Mucosa of descending colon (tissue), 3 donors: ENCODE results near the gene GPC3. TPM values are rescaled to one million over a fixed set of nuclear protein-coding genes. Genes with fewer than 3 reads are reported as not detected.

ENCODE experiments used
- ATAC-seq: fragments of 200-7000 bp; cut with Tn5 transposase; one replicate; pipeline ENCODE4 v1.9.1; 2020; ENCODE audit warnings: mild to moderate bottlenecking, moderate library complexity
- DNase-seq, 3 donors: peaks; one replicate each; pipeline ENCODE4 v3.0.0-alpha.2; 2020
- H3K36me3 ChIP-seq: fragments of 200-600 bp; one replicate; pipeline ENCODE4 v1.8.0; 2021; ENCODE audit warnings: low read depth, mild to moderate bottlenecking
- H3K4me1 ChIP-seq: fragments of 200-600 bp; one replicate; pipeline ENCODE4 v1.8.0; 2021; ENCODE audit warnings: low read depth, mild to moderate bottlenecking
- H3K4me3 ChIP-seq: fragments of 200-600 bp; one replicate; pipeline ENCODE4 v1.8.0; 2021; ENCODE audit warnings: mild to moderate bottlenecking
- H3K9me3 ChIP-seq: fragments of 200-600 bp; one replicate; pipeline ENCODE4 v1.8.0; 2021; ENCODE audit warnings: mild to moderate bottlenecking
- CTCF ChIP-seq: fragments of 200-600 bp; IDR thresholded peaks from one replicate; pipeline ENCODE4 v1.8.0; 2022; ENCODE audit warnings: antibody characterized with exemption, mild to moderate bottlenecking
- intact Hi-C, 2 donors: fragments of 100-400 bp; cut with DNase I in 1 of 2; cut with micrococcal nuclease in 1 of 2; formaldehyde crosslinking; loops; one replicate each; pipeline versions ENCODE4 v1.11.0 to v1.11.1; 2022; cut with DNase I, micrococcal nuclease
- total RNA-seq, 3 donors: library from RNA; stranded (reverse); fragmentation: NEBNext Ultra II Directional in 2 of 3; extraction: Animal tissue kit (Norgen Biotek cat#: 25700) in 2 of 3; gene quantifications; one replicate each; pipeline versions ENCODE4 v1.2.1 to v1.2.4, GENCODE V29; 2021 to 2023
- donor health status: DM: no; HTN: no; CAD: no; lungs with moderate emphysema.
- donor health status: DM: no; HTN: no; CAD: no.
- donor health status: DM: no; HTN: yes; CAD: no.

GPC3 gene
- total RNA-seq, 3 donors from 2014 or later, result 0.55 to 2.8 (median 2.1) TPM

DNA sequence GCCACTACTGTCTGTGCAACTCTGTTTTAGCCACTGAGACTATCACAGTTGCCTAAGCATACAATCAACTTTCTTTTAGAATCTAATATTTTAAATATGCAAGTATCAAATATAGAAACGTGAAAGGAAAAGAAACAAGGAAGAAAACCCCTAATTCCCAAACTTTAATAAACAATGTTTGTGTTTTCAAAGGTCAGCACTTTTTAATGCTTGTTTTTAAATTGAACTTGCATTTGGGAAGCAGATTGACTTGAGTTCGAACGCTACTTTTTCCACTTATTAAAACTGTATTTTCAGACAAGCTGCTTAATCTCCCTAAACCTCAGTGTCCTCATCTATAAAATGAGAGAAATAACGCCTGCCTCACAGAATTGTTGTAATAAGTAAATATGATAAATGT lies 384.3 kb downstream of the GPC3 start:
- Histone ChIP-seq H3K9me3 (no peaks in the 10 kb centered on the region), H3K4me3 (no peak overlapping the region), H3K4me1 (no peaks in the 10 kb centered on the region), H3K36me3 (no peaks in the 10 kb centered on the region)
- intact Hi-C loops, result no loop called here
- ATAC-seq, result no peak
- no peak for TF ChIP-seq CTCF
- no peak for DNase-seq

DNA sequence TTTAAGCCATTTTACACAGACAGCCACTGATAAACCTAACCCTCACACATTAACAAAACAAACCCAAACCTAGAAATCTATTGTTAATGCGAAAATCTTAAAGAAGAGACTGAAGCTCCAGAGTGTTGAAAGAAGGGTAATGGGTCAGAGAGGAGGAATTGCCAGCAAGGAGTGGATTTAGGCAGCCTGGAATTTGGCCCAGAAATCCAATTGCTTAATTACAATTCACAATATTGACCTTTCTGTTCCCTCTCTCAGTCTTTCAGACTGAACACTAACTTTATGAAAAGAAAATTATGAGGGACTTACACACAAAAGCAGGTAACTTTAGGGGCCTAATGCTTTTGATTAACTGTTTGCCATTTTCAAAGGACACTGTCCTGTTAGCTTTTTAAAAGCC lies 384.9 kb downstream of the GPC3 start:
- TF ChIP-seq CTCF, result no peak
- intact Hi-C loops, result no loop called here
- no peaks in the 10 kb centered on the region for H3K4me1 ChIP-seq

DNA sequence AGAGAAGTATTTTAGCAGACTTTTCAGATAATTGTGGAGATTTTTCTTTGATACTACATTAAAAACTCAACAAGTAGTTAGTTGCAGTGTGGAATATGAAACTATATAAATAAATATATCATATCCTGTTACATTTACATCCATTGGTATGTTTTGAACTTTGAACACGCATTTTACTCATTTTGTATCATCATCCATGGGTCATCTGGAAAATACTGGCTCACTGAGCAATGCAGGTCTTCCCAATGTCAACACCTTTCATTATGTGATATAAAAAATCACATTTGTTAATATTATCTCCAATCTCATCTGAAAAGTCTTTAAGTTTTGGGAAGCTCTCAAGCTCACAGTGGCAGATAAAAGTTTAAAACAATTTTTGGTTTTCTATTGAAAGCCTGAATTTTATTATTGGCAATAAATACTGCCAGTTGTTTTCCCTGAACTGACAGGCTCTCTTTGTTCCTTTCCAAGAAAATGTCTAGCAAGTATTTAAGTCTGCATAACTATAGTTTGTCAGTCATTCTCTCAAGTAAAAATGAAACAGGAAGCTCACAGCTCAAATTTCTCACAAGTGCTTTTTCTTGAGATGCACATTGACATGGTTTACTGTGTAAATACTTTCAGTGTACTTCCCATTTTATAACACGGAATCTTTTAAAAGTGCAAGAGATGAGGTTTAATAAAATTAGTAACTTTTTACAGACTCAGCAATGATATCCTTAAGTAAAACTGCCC lies 386.6 kb downstream of the GPC3 start:
- Histone ChIP-seq H3K4me1 (no peaks in the 10 kb centered on the region), H3K36me3 (no peaks in the 10 kb centered on the region), H3K4me3 (no peak overlapping the region), H3K9me3 (no peaks in the 10 kb centered on the region)
- no peak for DNase-seq
- intact Hi-C loops, result no loop called here
- no peak for TF ChIP-seq CTCF
- no peak for ATAC-seq

More for the DNA sequence above, 384.9 kb downstream of the GPC3 start:
- Histone ChIP-seq H3K36me3 (no peaks in the 10 kb centered on the region), H3K9me3 (no peaks in the 10 kb centered on the region), H3K4me3 (no peak overlapping the region)
- DNase-seq (no peak), ATAC-seq (no peak)

- no peak for TF ChIP-seq CTCF
- Histone ChIP-seq H3K4me3 (no peak overlapping the region), H3K4me1 (no peaks in the 10 kb centered on the region), H3K9me3 (no peaks in the 10 kb centered on the region), H3K36me3 (no peaks in the 10 kb centered on the region)
- no peak for ATAC-seq
- DNase-seq, result no peak
- intact Hi-C loops, result no loop called here
These were observed 391.2 kb downstream of the GPC3 start for GRCh38 chrX:133594156-133594555.

DNA sequence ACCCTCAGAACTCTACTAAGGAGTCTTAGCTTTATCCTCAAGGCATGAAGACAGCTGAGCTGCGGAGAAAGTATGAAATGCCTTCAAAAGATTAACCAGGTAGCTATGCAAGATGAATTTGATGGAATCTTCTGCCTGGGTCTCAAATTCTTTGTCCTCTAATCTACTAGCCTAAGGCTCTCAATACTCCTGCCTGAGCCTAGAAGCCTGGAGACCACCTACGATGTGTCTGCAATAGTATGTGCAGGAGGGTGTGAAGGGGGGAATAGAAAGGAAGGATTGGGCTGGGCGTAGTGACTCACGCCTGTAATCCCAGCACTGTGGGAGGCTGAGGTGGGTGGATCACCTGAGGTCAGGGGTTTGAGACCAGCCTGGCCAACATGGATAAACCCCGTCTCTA lies 391.9 kb downstream of the GPC3 start:
- no peaks in the 10 kb centered on the region for H3K4me1 ChIP-seq
- no peaks in the 10 kb centered on the region for H3K9me3 ChIP-seq
- no peaks in the 10 kb centered on the region for H3K36me3 ChIP-seq
- no peak overlapping the region for H3K4me3 ChIP-seq
- intact Hi-C loops, result no loop called here
- DNase-seq, result no peak
- ATAC-seq, result no peak
- TF ChIP-seq CTCF, result no peak
